Chondrocyte (in vitro differentiated cells): Measurements from ENCODE around the gene KCNJ5. TPM values are rescaled to one million over a fixed set of nuclear protein-coding genes. Genes with fewer than 3 reads are reported as not detected.

Experiments used
- DNase-seq: peaks from one replicate; pipeline ENCODE4 v3.0.0; 2021; ENCODE audit warnings: mixed read lengths, low spot score
- H3K27ac Mint-ChIP-seq: one replicate; pipeline ENCODE4 v1.8.0; 2021; ENCODE audit warnings: mild to moderate bottlenecking, moderate library complexity, mixed read lengths; ENCODE audit not compliant: unreplicated experiment
- H3K27me3 Mint-ChIP-seq: 2 replicates; pipeline ENCODE4 v1.8.0; 2021; ENCODE audit warnings: low read depth, mixed read lengths
- H3K36me3 Mint-ChIP-seq: 2 replicates; pipeline ENCODE4 v1.8.0; 2021; ENCODE audit warnings: low read depth, mixed read lengths
- H3K4me1 Mint-ChIP-seq: 2 replicates; pipeline ENCODE4 v1.8.0; 2021; ENCODE audit warnings: low read depth, mild to moderate bottlenecking, mixed read lengths
- H3K4me3 Mint-ChIP-seq: one replicate; pipeline ENCODE4 v1.8.0; 2021; ENCODE audit warnings: mild to moderate bottlenecking, moderate library complexity, mixed read lengths; ENCODE audit not compliant: unreplicated experiment
- H3K9me3 Mint-ChIP-seq: 2 replicates; pipeline ENCODE4 v1.8.0; 2021; ENCODE audit warnings: low read depth, mixed read lengths
- total RNA-seq: library from RNA; stranded (reverse); gene quantifications from 3 replicates; pipeline ENCODE4 v1.2.1, GENCODE V29; 2021
- TF ChIP-seq, protein P1 (sequence below): fragments of 200-600 bp; sonication (generic); IDR thresholded peaks from 2 replicates; pipeline ENCODE4 v1.5.0; 2021; ENCODE audit warnings: antibody characterized with exemption, mild to moderate bottlenecking, moderate library complexity

The KCNJ5 gene
- total RNA-seq, 1 donor from 2014 or later, result 0.15 TPM

DNA sequence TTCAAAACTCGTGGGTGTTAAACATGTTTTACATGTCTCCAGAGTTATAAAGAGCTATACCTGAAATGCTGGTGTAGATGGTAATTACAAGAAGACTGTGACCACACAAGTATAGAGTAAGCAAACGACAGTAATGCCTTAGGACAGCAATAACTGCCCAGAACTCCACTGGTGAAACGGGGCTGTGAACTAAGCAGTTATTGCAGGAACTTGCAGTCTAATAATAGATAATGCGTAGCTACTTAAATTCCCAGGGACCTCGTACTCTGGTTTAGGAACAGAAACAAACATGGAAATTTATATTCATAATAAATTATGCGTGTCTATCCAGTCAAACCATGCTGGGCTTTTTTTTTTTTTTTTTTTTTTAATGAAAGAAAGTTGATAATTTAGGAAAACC lies 76.4 kb downstream of the KCNJ5 start:
- peaks cover 27% of the 10 kb centered on the region for H3K36me3 Mint-ChIP-seq

DNA sequence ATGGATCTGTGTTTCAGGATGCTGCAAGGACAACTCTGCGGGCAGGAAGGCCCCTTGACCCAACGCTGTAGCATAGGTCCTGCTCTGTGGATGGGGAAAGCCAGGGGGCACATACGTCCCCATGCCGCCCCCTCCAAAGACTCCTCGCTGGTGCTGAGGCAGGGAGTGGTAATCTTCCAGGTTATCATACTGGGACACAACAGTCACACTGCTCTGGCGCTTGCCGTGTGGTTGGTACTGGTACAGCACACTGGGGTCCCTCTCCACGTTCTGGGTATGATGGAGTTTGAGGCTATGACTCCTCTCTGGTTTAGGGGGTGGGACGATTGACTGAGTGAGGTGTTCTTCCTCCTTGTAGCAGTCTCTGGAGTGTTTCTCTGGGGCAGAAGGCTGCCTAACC lies 77.8 kb downstream of the KCNJ5 start:
- no peak for DNase-seq
- peaks cover 37% of the 10 kb centered on the region for H3K36me3 Mint-ChIP-seq
- no peak overlapping the region for H3K27ac Mint-ChIP-seq
- no peaks in the 10 kb centered on the region for H3K9me3 Mint-ChIP-seq
- no peak overlapping the region for H3K4me3 Mint-ChIP-seq
- no peaks in the 10 kb centered on the region for H3K27me3 Mint-ChIP-seq
- H3K4me1 Mint-ChIP-seq, result no peaks in the 10 kb centered on the region
- TF ChIP-seq, protein P1, sequence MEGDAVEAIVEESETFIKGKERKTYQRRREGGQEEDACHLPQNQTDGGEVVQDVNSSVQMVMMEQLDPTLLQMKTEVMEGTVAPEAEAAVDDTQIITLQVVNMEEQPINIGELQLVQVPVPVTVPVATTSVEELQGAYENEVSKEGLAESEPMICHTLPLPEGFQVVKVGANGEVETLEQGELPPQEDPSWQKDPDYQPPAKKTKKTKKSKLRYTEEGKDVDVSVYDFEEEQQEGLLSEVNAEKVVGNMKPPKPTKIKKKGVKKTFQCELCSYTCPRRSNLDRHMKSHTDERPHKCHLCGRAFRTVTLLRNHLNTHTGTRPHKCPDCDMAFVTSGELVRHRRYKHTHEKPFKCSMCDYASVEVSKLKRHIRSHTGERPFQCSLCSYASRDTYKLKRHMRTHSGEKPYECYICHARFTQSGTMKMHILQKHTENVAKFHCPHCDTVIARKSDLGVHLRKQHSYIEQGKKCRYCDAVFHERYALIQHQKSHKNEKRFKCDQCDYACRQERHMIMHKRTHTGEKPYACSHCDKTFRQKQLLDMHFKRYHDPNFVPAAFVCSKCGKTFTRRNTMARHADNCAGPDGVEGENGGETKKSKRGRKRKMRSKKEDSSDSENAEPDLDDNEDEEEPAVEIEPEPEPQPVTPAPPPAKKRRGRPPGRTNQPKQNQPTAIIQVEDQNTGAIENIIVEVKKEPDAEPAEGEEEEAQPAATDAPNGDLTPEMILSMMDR, result no peak

More for the DNA sequence above, 76.4 kb downstream of the KCNJ5 start:
- DNase-seq, result no peak
- TF ChIP-seq, protein P1, result no peak
- no peaks in the 10 kb centered on the region for H3K9me3 Mint-ChIP-seq
- no peak overlapping the region for H3K4me3 Mint-ChIP-seq
- H3K27ac Mint-ChIP-seq, result no peak overlapping the region
- H3K4me1 Mint-ChIP-seq, result no peaks in the 10 kb centered on the region
- no peaks in the 10 kb centered on the region for H3K27me3 Mint-ChIP-seq

Other genes with a start within 250 kb of the KCNJ5 start
- gene FLI1, start 197.3 kb upstream of the KCNJ5 start, total RNA-seq, result 9.4 to 22.0 TPM (median 9.9 TPM) in 3 replicates
- gene KCNJ1, start 24.1 kb upstream of the KCNJ5 start, total RNA-seq, result not detected in 3 replicates
- 0.17 TPM in 1 of 3 replicates, not detected in the others for gene TP53AIP1, start 51.5 kb downstream of the KCNJ5 start, total RNA-seq